ENCODE results near the gene AP2B1. TPM values are rescaled to one million over a fixed set of nuclear protein-coding genes. Genes with fewer than 3 reads are reported as not detected.
"Not testable (repeated sequence)": the region's sequence is repeated elsewhere in the genome, so short reads cannot be mapped to it uniquely, and the experiment has no call there.

Gene AP2B1
- total and polyA plus RNA-seq, 4 experiments from 2014 or later, result 54.1 to 165 (median 118) TPM

GRCh38 chr17:35603674-35604073, 16.6 kb downstream of the AP2B1 start:
- Mint-ChIP-seq H3K36me3 (peaks cover 42 to 71% of the 10 kb centered on the region in 2 donors), H3K27ac (peak overlapping the region in 1 of 7 donors; percentile 14), H3K4me3 (no peak overlapping the region), H3K9me3 (no peaks in the 10 kb centered on the region), H3K27me3 (no peaks in the 10 kb centered on the region), H3K4me1 (peaks cover 0 to 4% (median 0%) of the 10 kb centered on the region in 4 donors)
- intact Hi-C loops (cut with micrococcal nuclease), result no loop called here
- Histone ChIP-seq H3K4me1 (ENCODE audit: insufficient read depth, low read length) (no peaks in the 10 kb centered on the region), H3K27ac (ENCODE audit: low read depth, low read length) (no peak overlapping the region), H3K36me3 (ENCODE audit: insufficient read depth, low read length) (peaks cover 58% of the 10 kb centered on the region), H3K4me3 (ENCODE audit: low read length in 2 of 2) (no peak overlapping the region), H3K27me3 (ENCODE audit: insufficient read depth, low read length) (no peaks in the 10 kb centered on the region), H3K9me3 (ENCODE audit: control insufficient read depth in 1 of 2, low read length in 2 of 2) (no peaks in the 10 kb centered on the region)
- no peak for DNase-seq
- ChIA-PET CTCF (ENCODE audit: partially characterized antibody) (interaction anchor here (1.3 to 4.3 kb wide), 3 partner anchors 8 to 160 kb away, joined by 3 to 16 read pairs (median 3); no protein-coding TSS in a partner anchor), POLR2A (ENCODE audit: partially characterized antibody) (no interaction called here)

- H3K4me3 Mint-ChIP-seq, result no peak overlapping the region
- Histone ChIP-seq H3K27me3 (ENCODE audit: insufficient read depth, low read length) (no peaks in the 10 kb centered on the region), H3K4me3 (ENCODE audit: low read length in 2 of 2) (no peak overlapping the region), H3K4me1 (ENCODE audit: insufficient read depth, low read length) (no peaks in the 10 kb centered on the region), H3K27ac (ENCODE audit: low read depth, low read length) (no peak overlapping the region), H3K9me3 (ENCODE audit: control insufficient read depth in 1 of 2, low read length in 2 of 2) (no peaks in the 10 kb centered on the region), H3K36me3 (ENCODE audit: insufficient read depth, low read length) (peaks cover 52% of the 10 kb centered on the region)
- peak overlapping the region in 5 of 7 donors; percentile 11 to 46 (median 22) for H3K27ac Mint-ChIP-seq
- peaks cover 0 to 2% (median 0%) of the 10 kb centered on the region in 4 donors for H3K4me1 Mint-ChIP-seq
- ChIA-PET POLR2A (ENCODE audit: partially characterized antibody) (no interaction called here), CTCF (ENCODE audit: partially characterized antibody) (no interaction called here)
- no peaks in the 10 kb centered on the region for H3K9me3 Mint-ChIP-seq
- DNase-seq, result no peak
- intact Hi-C loops (cut with micrococcal nuclease), result no loop called here
- H3K36me3 Mint-ChIP-seq, result peaks cover 41 to 68% of the 10 kb centered on the region in 2 donors
- no peaks in the 10 kb centered on the region for H3K27me3 Mint-ChIP-seq
These were observed 18.6 kb downstream of the AP2B1 start for GRCh38 chr17:35605678-35606077.

- Histone ChIP-seq H3K9me3 (ENCODE audit: control insufficient read depth in 1 of 2, low read length in 2 of 2) (no peaks in the 10 kb centered on the region), H3K36me3 (ENCODE audit: insufficient read depth, low read length) (peaks cover 51% of the 10 kb centered on the region), H3K4me1 (ENCODE audit: insufficient read depth, low read length) (no peaks in the 10 kb centered on the region), H3K27ac (ENCODE audit: low read depth, low read length) (no peak overlapping the region), H3K27me3 (ENCODE audit: insufficient read depth, low read length) (no peaks in the 10 kb centered on the region), H3K4me3 (ENCODE audit: low read length in 2 of 2) (no peak overlapping the region)
- Mint-ChIP-seq H3K27ac (no peak overlapping the region), H3K27me3 (no peaks in the 10 kb centered on the region), H3K4me3 (no peak overlapping the region), H3K4me1 (peaks cover 0 to 4% (median under 1%) of the 10 kb centered on the region in 4 donors), H3K9me3 (no peaks in the 10 kb centered on the region), H3K36me3 (peaks cover 42 to 65% of the 10 kb centered on the region in 2 donors)
- POLR2A ChIA-PET (ENCODE audit: partially characterized antibody), result interaction anchor here (1.3 kb wide), 1 partner anchor 21 kb away, joined by 3 read pairs; no protein-coding TSS in a partner anchor
- intact Hi-C loops (cut with micrococcal nuclease), result no loop called here
- CTCF ChIA-PET (ENCODE audit: partially characterized antibody), result interaction anchor here (0.7 to 1.7 kb wide), 9 partner anchors 10 to 518 kb away, joined by 3 to 9 read pairs (median 3); no protein-coding TSS in a partner anchor
- DNase-seq, result no peak
These were observed 20.2 kb downstream of the AP2B1 start for GRCh38 chr17:35607239-35607847.

GRCh38 chr17:35609831-35610230, 22.7 kb downstream of the AP2B1 start:
- H3K27me3 ChIP-seq (ENCODE audit: insufficient read depth, low read length), result no peaks in the 10 kb centered on the region
- H3K9me3 ChIP-seq (ENCODE audit: control insufficient read depth in 1 of 2, low read length in 2 of 2), result no peaks in the 10 kb centered on the region
- Mint-ChIP-seq H3K27ac (peak overlapping the region in 1 of 7 donors; percentile 37), H3K27me3 (no peaks in the 10 kb centered on the region), H3K36me3 (peaks cover 29 to 57% of the 10 kb centered on the region in 2 donors), H3K4me1 (peaks cover 0 to 4% (median 3%) of the 10 kb centered on the region in 4 donors), H3K9me3 (no peaks in the 10 kb centered on the region), H3K4me3 (no peak overlapping the region)
- intact Hi-C loops (cut with micrococcal nuclease), result no loop called here
- H3K4me1 ChIP-seq (ENCODE audit: insufficient read depth, low read length), result no peaks in the 10 kb centered on the region
- H3K4me3 ChIP-seq (ENCODE audit: low read length in 2 of 2), result no peak overlapping the region
- ChIA-PET POLR2A (ENCODE audit: partially characterized antibody) (no interaction called here), CTCF (ENCODE audit: partially characterized antibody) (no interaction called here)
- DNase-seq, result no peak
- H3K27ac ChIP-seq (ENCODE audit: low read depth, low read length), result no peak overlapping the region
- H3K36me3 ChIP-seq (ENCODE audit: insufficient read depth, low read length), result peaks cover 39% of the 10 kb centered on the region

GRCh38 chr17:35610746-35611145, 23.6 kb downstream of the AP2B1 start:
- H3K4me1 Mint-ChIP-seq; H3K27ac Mint-ChIP-seq; H3K27me3 Mint-ChIP-seq; DNase-seq; intact Hi-C loops (cut with micrococcal nuclease); H3K9me3 Mint-ChIP-seq; H3K27ac ChIP-seq (ENCODE audit: low read depth, low read length); H3K9me3 ChIP-seq (ENCODE audit: control insufficient read depth in 1 of 2, low read length in 2 of 2); H3K4me3 Mint-ChIP-seq; POLR2A ChIA-PET (ENCODE audit: partially characterized antibody); H3K27me3 ChIP-seq (ENCODE audit: insufficient read depth, low read length); H3K4me1 ChIP-seq (ENCODE audit: insufficient read depth, low read length); H3K4me3 ChIP-seq (ENCODE audit: low read length in 2 of 2): not testable (repeated sequence)
- CTCF ChIA-PET (ENCODE audit: partially characterized antibody), result interaction anchor here (1.0 to 5.0 kb wide), 4 partner anchors 137 to 437 kb away, joined by 3 to 64 read pairs (median 4); no protein-coding TSS in a partner anchor
- H3K36me3 ChIP-seq (ENCODE audit: insufficient read depth, low read length), result peaks cover 38% of the 10 kb centered on the region
- peaks cover 24 to 56% of the 10 kb centered on the region in 2 donors for H3K36me3 Mint-ChIP-seq

- Histone ChIP-seq H3K27me3 (ENCODE audit: insufficient read depth, low read length) (no peaks in the 10 kb centered on the region), H3K4me3 (ENCODE audit: low read length in 2 of 2) (no peak overlapping the region), H3K27ac (ENCODE audit: low read depth, low read length) (no peak overlapping the region), H3K4me1 (ENCODE audit: insufficient read depth, low read length) (no peaks in the 10 kb centered on the region), H3K36me3 (ENCODE audit: insufficient read depth, low read length) (peaks cover 29% of the 10 kb centered on the region), H3K9me3 (ENCODE audit: control insufficient read depth in 1 of 2, low read length in 2 of 2) (no peaks in the 10 kb centered on the region)
- no peaks in the 10 kb centered on the region for H3K9me3 Mint-ChIP-seq
- intact Hi-C loops (cut with micrococcal nuclease), result no loop called here
- H3K36me3 Mint-ChIP-seq, result peaks cover 19 to 41% of the 10 kb centered on the region in 2 donors
- CTCF ChIA-PET (ENCODE audit: partially characterized antibody), result interaction anchor here (0.7 to 5.0 kb wide), 29 partner anchors 10 to 493 kb away, joined by 3 to 64 read pairs (median 3); partner anchors contain the start of genes PEX12, RAD51D and TAF15
- peaks cover 0 to 3% (median 3%) of the 10 kb centered on the region in 4 donors for H3K4me1 Mint-ChIP-seq
- peak in 4 of 5 donors; percentile 16 to 24 (median 20) for DNase-seq
- peak overlapping the region in 1 of 7 donors; percentile 68 for H3K27ac Mint-ChIP-seq
- no peaks in the 10 kb centered on the region for H3K27me3 Mint-ChIP-seq
- POLR2A ChIA-PET (ENCODE audit: partially characterized antibody), result interaction anchor here (0.8 to 1.7 kb wide), 3 partner anchors 18 to 196 kb away, joined by 3 to 5 read pairs (median 4); partner anchors contain the start of gene TAF15
- H3K4me3 Mint-ChIP-seq, result no peak overlapping the region
These were observed 25.9 kb downstream of the AP2B1 start for GRCh38 chr17:35612924-35613521.

- no peaks in the 10 kb centered on the region for H3K27me3 Mint-ChIP-seq
- H3K36me3 Mint-ChIP-seq, result peaks cover 9 to 43% of the 10 kb centered on the region in 2 donors
- Histone ChIP-seq H3K27ac (ENCODE audit: low read depth, low read length) (no peak overlapping the region), H3K9me3 (ENCODE audit: control insufficient read depth in 1 of 2, low read length in 2 of 2) (no peaks in the 10 kb centered on the region), H3K4me1 (ENCODE audit: insufficient read depth, low read length) (no peaks in the 10 kb centered on the region), H3K27me3 (ENCODE audit: insufficient read depth, low read length) (no peaks in the 10 kb centered on the region), H3K4me3 (ENCODE audit: low read length in 2 of 2) (no peak overlapping the region), H3K36me3 (ENCODE audit: insufficient read depth, low read length) (peaks cover 19% of the 10 kb centered on the region)
- POLR2A ChIA-PET (ENCODE audit: partially characterized antibody), result interaction anchor here (1.1 kb wide), 1 partner anchor 36 kb away, joined by 5 read pairs; the partner anchor contains the start of gene PEX12
- no peak overlapping the region for H3K4me3 Mint-ChIP-seq
- intact Hi-C loops (cut with micrococcal nuclease), result no loop called here
- no peak overlapping the region for H3K27ac Mint-ChIP-seq
- H3K9me3 Mint-ChIP-seq, result no peaks in the 10 kb centered on the region
- DNase-seq, result no peak
- CTCF ChIA-PET (ENCODE audit: partially characterized antibody), result interaction anchor here (0.6 to 5.0 kb wide), 8 partner anchors 13 to 447 kb away, joined by 3 to 64 read pairs (median 4); no protein-coding TSS in a partner anchor
- peaks cover 0 to 6% (median 3%) of the 10 kb centered on the region in 4 donors for H3K4me1 Mint-ChIP-seq
These were observed 27.7 kb downstream of the AP2B1 start for GRCh38 chr17:35614810-35615209.

Measured in CD4-positive, alpha-beta memory T cell (primary cell).